ENCODE measurements around the gene RAB11B.

DNA sequence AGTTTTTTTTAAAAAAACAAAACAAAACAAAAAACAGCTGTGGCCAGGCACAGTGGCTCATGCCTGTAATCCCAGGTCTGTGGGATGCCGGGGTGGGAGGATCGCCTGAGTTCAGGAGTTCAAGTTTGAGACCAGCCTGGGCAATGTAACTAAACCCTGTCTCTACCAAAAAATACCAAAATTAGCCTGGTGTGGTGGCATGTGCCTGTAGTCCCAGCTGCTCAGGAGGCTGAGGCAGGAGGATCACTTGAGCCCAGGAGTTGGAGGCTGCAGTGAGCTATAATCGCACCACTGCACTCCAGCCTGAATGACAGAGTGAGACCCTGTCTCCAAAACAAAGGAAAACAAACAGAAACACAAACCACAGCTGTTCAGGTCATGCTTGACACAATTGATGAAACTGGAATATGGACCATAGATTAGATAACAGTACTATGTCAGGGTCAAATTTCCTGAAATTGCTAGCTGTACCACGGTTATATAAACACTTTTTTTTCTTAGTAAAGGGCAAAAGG is 33.1 kb upstream of the RAB11B start:
- TF ChIP-seq, protein P1, sequence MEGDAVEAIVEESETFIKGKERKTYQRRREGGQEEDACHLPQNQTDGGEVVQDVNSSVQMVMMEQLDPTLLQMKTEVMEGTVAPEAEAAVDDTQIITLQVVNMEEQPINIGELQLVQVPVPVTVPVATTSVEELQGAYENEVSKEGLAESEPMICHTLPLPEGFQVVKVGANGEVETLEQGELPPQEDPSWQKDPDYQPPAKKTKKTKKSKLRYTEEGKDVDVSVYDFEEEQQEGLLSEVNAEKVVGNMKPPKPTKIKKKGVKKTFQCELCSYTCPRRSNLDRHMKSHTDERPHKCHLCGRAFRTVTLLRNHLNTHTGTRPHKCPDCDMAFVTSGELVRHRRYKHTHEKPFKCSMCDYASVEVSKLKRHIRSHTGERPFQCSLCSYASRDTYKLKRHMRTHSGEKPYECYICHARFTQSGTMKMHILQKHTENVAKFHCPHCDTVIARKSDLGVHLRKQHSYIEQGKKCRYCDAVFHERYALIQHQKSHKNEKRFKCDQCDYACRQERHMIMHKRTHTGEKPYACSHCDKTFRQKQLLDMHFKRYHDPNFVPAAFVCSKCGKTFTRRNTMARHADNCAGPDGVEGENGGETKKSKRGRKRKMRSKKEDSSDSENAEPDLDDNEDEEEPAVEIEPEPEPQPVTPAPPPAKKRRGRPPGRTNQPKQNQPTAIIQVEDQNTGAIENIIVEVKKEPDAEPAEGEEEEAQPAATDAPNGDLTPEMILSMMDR (IDR thresholded peaks at IDR 0.05) = no peak
- no peak for TF ChIP-seq POLR2A (IDR thresholded peaks at IDR 0.05)
